WTC11 (cell line): ENCODE data around the gene RPL22L1.

Source experiments
- TEAD4 ChIP-seq: sonication (generic); formaldehyde crosslinking; IDR thresholded peaks from 2 replicates; pipeline ENCODE4 v1.8.0; 2022; ENCODE audit warnings: mild to moderate bottlenecking, missing genetic modification reagents
- TF ChIP-seq, protein P1 (sequence below): sonication (generic); formaldehyde crosslinking; conservative IDR thresholded peaks from 2 replicates; pipeline ENCODE4 v1.8.1; 2022; ENCODE audit warnings: mild to moderate bottlenecking, missing genetic modification reagents
- TF ChIP-seq, protein P2 (sequence below): fragments of 200-600 bp; IDR thresholded peaks from 2 replicates; pipeline ENCODE4 v1.8.0; 2022; ENCODE audit warnings: antibody characterized with exemption

DNA sequence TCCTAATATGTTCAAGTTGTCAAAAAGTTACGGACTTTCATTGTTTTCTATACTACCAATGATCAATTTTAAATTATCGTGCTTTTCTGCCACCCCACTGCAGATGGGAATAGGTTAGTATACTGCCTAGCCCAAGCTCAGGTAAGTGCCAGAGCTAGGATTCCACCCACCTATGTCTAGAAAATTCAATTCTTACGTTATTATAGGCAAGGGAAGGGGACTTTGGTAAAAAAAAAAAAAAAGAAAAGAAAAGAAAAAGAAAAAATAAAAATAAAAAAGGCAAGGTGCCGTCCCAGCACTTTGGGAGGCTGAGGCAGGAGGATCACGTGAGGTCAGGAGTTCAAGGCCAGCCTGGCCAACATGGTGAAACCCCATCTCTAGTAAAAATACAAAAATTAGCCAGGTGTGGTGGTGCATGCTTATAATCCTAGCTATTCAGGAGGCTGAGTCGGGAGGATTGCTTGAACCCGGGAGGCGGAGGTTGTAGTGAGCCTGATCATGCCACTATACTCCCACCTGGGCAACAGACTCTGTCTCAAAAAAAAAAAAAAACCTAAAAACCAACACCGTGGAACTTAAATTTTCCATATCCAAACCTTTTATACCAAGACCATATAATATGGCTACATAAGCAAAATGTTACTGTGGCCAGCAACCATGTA is 1.3 kb downstream of the RPL22L1 start:
- TF ChIP-seq TEAD4 (CRISPR knock-in tag) = no peak
- TF ChIP-seq, protein P1, sequence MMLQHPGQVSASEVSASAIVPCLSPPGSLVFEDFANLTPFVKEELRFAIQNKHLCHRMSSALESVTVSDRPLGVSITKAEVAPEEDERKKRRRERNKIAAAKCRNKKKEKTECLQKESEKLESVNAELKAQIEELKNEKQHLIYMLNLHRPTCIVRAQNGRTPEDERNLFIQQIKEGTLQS = no peak
- TF ChIP-seq, protein P2, sequence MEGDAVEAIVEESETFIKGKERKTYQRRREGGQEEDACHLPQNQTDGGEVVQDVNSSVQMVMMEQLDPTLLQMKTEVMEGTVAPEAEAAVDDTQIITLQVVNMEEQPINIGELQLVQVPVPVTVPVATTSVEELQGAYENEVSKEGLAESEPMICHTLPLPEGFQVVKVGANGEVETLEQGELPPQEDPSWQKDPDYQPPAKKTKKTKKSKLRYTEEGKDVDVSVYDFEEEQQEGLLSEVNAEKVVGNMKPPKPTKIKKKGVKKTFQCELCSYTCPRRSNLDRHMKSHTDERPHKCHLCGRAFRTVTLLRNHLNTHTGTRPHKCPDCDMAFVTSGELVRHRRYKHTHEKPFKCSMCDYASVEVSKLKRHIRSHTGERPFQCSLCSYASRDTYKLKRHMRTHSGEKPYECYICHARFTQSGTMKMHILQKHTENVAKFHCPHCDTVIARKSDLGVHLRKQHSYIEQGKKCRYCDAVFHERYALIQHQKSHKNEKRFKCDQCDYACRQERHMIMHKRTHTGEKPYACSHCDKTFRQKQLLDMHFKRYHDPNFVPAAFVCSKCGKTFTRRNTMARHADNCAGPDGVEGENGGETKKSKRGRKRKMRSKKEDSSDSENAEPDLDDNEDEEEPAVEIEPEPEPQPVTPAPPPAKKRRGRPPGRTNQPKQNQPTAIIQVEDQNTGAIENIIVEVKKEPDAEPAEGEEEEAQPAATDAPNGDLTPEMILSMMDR = no peak
